ENCODE results near the gene ALKBH1. TPM values are rescaled to one million over a fixed set of nuclear protein-coding genes. Genes with fewer than 3 reads are reported as not detected.

ALKBH1 gene
- polyA plus RNA-seq, 1 donor from 2014 or later: 20.8 TPM

- H3K4me3 ChIP-seq (ENCODE audit: low read length): no peak overlapping the region
- H3K9ac ChIP-seq (ENCODE audit: low read length): no peak overlapping the region
- no peaks in the 10 kb centered on the region for H3K27me3 ChIP-seq (ENCODE audit: insufficient read depth, low read depth, low read length)
- peaks cover 7% of the 10 kb centered on the region for H3K36me3 ChIP-seq (ENCODE audit: insufficient read depth, low read length)
- no peaks in the 10 kb centered on the region for H3K9me3 ChIP-seq (ENCODE audit: low read length)
- no peak overlapping the region for H3K4me2 ChIP-seq (ENCODE audit: low read length)
- no peak overlapping the region for H3K27ac ChIP-seq (ENCODE audit: low read length)
- TF ChIP-seq REST (IDR thresholded peaks at IDR 0.05; ENCODE audit: borderline replicate concordance) (no peak), SMC3 (conservative IDR thresholded peaks at IDR 0.05; ENCODE audit: poor library complexity) (no peak), MXI1 (conservative IDR thresholded peaks at IDR 0.05; ENCODE audit: poor library complexity, severe bottlenecking) (no peak), RAD21 (conservative IDR thresholded peaks at IDR 0.05) (no peak), EZH2 (IDR thresholded peaks at IDR 0.05; ENCODE audit: borderline replicate concordance, insufficient read depth, low read length, poor library complexity, severe bottlenecking) (no peak), EP300 (conservative IDR thresholded peaks at IDR 0.05; ENCODE audit: poor library complexity, severe bottlenecking) (no peak), CTCF (IDR thresholded peaks at IDR 0.05; ENCODE audit: poor library complexity, severe bottlenecking) (no peak), POLR2AphosphoS5 (IDR thresholded peaks at IDR 0.05) (no peak), TAF1 (IDR thresholded peaks at IDR 0.05; ENCODE audit: low read depth) (no peak)
- no peaks in the 10 kb centered on the region for H3K79me2 ChIP-seq (replicated peaks; ENCODE audit: insufficient read depth, low read length)
- no peak overlapping the region for H2AFZ ChIP-seq (ENCODE audit: low read depth, low read length)
- H3K9me2 ChIP-seq (ENCODE audit: insufficient read depth, low read length): no peaks in the 10 kb centered on the region
- no peaks in the 10 kb centered on the region for H3F3A ChIP-seq (ENCODE audit: insufficient read depth, low read length, poor library complexity, severe bottlenecking)
- H4K20me1 ChIP-seq (ENCODE audit: insufficient read depth): no peaks in the 10 kb centered on the region
Measured at GRCh38 chr14:77741438-77741837, 33.6 kb upstream of the ALKBH1 start.

GRCh38 chr14:77738559-77739250 is 30.9 kb upstream of the ALKBH1 start:
- H3K27ac ChIP-seq (ENCODE audit: low read length): no peak overlapping the region
- no peak overlapping the region for H2AFZ ChIP-seq (ENCODE audit: low read depth, low read length)
- no peak overlapping the region for H3K4me3 ChIP-seq (ENCODE audit: low read length)
- no peaks in the 10 kb centered on the region for H3K27me3 ChIP-seq (ENCODE audit: insufficient read depth, low read depth, low read length)
- no peak for TF ChIP-seq TAF1 (IDR thresholded peaks at IDR 0.05; ENCODE audit: low read depth)
- H3K36me3 ChIP-seq (ENCODE audit: insufficient read depth, low read length): peaks cover 5% of the 10 kb centered on the region
- H3K79me2 ChIP-seq (replicated peaks; ENCODE audit: insufficient read depth, low read length): no peaks in the 10 kb centered on the region
- H3F3A ChIP-seq (ENCODE audit: insufficient read depth, low read length, poor library complexity, severe bottlenecking): no peaks in the 10 kb centered on the region
- H3K4me2 ChIP-seq (ENCODE audit: low read length): no peak overlapping the region
- no peaks in the 10 kb centered on the region for H3K9me2 ChIP-seq (ENCODE audit: insufficient read depth, low read length)
- H3K9me3 ChIP-seq (ENCODE audit: low read length): no peaks in the 10 kb centered on the region
- H4K20me1 ChIP-seq (ENCODE audit: insufficient read depth): no peaks in the 10 kb centered on the region
- H3K9ac ChIP-seq (ENCODE audit: low read length): no peak overlapping the region

Measured in neural cell (in vitro differentiated cells).